TTC549 (cell line): ENCODE data around the gene EIF5B.

Experiments
- FAIRE-seq: peaks from 2 replicates; lab custom pipeline; 2012; peaks lifted over from hg19 to GRCh38; lab: Jason Lieb, UNC

Gene EIF5B

DNA sequence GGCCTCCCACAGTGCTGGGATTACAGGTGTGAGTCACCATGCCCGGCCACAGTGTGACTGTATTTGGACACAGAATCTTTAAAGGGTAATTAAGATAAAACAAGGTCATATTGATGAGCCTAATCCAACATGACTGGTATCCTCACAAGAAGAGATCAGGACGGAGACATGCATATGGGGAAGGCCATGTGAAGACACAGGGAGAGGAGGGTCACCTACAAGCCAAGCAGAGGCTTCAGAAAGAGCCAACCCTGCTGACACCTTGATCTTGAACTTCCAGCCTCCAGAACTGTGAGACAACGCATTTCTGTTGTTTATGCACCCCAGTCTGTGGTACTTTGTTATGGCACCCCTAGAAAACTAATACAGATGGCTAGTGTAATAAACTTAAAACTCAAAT lies 80.2 kb downstream of the EIF5B start:
- no peak for FAIRE-seq

DNA sequence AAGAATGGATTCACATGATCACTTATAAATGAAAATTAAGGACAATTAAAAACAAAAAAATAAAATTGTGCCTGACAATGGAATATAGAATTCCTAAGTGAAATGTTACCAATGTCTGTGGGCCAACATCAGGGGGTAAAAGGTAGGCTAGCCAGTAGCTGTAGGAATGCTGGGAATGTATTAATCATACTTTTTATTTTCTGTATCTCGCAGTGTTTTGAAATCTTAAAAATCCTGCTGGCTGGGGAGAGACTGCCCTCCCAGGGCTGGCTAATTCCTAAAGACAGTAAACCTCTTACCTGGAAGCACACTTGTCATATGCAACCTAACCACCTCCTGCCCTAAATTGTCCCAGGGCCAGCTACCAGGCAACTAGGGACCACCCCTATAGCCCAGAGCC lies 82.8 kb downstream of the EIF5B start:
- no peak for FAIRE-seq

DNA sequence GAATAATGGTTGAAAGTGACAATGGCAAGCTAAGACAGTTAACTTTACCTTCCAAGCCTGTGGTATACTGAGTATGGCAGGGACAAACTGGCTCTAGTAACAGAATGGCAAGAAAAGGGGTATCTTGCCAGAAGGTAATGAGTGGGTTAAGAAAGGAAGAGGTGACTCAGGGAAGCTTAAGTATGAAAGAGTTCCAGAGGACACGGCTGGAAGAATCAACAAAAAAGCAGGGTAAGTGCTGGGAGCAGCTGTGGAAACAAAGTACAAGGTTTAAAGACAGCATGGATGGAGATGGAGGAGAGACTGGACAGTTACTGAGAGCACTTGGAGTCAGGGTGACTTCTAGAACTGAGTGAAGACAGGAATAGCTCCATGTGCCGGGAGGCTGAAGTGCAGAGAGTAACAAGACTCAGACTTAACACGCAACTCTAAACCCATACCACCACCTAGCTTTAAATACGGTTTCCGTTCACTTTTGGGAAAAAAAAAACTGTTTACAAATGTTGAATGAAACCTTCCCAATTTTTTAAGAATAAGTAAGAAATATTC lies 83.6 kb downstream of the EIF5B start:
- no peak for FAIRE-seq

DNA sequence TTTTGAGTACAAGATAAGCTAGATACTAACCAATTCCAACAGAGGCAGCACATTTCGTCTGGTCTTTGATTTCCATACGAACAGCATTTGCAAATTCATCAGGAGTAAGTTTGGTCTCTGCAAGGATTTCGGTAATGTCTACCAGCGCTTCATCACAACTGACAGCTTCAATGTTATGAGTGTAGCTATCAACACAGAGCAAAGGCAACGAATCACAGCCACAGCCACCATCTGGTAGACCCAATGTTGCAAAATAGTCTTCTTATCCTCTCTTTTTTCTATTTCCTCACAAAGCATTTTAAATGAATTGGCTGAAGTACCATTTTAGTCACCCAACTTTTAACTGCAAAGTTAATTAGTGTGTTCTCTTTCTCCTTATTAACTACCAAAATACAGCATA lies 84.3 kb downstream of the EIF5B start:
- no peak for FAIRE-seq

DNA sequence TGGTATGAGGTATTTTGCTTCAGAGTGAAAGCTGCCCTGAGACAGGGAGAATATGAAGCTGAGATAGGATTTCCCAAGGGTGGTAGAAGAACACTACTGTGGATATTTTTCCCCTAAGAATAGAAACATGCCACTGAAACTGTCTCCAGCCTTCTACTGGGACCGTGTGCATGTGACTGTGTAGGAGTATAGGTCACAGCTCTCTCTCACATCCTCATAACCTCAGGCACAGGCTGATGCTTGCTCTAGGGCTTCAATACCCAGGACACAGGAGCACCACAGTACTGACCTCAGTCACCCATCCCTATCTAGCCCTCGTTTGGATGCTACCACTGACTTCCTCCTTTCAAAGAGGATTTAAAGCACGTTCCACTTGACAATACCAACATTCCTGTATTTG lies 85.4 kb downstream of the EIF5B start:
- no peak for FAIRE-seq

DNA sequence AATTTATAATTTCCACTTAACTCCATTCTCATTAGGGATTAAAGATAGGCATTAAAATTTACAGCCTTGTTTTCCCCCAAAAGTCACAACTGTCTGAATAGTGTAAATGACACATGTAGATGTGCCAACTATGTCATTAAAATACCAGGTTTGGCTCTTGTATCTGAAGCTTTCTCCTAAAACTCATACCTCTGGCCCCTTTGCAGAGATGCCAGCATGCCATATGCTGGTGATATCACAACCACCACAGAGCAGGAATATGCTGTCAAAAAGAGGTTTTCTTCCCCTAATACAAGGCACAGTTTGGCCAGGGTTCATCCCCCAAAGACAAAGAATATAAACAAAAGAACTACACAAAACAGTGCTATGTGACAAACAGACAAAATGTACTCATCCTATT lies 87.2 kb downstream of the EIF5B start:
- FAIRE-seq, result no peak

DNA sequence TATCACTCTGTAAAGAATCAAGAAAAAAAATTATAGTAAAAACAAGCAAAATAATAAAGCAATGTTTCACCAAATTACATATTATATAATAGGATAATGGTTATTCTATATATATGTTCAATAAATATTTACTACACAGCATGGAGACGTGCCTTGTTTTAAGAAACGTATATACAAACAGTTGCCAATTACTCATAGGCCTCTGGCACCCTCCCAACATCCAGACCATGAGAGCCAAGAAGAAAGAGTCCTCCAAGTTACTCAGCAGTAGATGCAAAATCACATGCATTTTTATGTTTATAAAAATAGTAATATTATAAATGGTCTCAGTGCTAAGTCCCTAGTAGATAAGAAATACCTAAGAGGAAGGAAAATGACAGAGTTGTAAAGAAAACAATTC lies 87.8 kb downstream of the EIF5B start:
- FAIRE-seq, result no peak

DNA sequence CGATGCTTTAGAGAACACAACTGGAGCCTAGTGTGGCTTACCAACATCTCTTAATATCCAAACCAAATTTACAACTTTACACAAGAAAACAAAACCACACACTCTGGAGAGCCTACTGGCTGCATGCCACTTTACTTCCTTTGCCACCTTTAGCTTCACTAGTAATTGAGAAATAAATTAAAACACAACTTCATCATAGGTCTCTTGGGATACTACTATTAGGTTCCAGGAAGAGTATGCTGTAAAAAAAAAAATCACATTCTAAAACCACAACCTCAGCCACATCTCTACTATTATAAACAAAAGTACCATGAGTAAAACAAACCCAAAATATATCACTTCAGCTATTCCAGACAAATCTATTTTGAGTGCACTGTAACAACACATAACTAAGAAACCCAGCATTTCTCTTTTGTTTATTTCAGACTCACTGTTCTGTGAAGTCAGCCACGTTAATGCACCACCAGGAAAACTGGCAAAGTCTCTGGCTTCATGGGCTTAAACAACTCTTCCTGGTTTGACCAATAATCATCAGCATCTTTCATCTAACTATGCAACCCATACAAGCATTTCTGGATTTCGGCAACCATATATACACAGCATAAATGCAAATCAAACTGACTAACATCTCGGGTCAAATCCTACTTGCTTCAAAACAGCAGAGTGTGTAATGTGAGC lies 93.6 kb downstream of the EIF5B start:
- FAIRE-seq, result no peak

DNA sequence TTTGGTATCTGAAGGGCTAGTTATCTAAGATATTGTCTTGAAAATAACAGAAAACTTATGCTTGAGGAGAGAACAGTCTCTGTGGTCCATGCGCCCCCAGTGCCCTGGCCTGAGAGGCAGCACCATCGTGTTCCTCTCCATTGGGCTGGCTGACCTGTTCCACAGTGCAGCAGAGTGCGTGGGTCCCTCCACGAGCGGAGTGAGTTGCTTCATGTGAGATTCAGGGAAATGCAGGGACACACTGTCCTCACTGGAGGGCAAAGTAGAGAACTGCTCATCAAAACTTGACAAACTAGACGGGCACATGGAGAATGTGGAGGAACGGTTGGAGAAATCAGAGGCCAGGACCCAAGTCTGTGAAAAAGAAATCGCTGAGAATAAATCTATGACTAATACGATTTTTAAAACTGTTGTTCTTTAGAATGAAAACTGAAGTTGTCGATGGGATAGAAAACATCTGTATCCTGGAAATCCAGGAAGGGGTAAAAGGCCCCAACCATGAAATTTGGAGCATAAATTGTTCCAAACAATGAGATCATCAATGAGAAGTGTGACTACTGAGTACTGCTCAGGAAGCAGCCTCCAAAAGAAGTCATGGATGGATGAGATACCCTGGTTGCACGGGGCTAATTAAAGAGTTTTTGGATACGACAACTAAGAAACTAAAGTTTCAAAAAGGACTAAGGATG lies 94.5 kb downstream of the EIF5B start:
- no peak for FAIRE-seq

DNA sequence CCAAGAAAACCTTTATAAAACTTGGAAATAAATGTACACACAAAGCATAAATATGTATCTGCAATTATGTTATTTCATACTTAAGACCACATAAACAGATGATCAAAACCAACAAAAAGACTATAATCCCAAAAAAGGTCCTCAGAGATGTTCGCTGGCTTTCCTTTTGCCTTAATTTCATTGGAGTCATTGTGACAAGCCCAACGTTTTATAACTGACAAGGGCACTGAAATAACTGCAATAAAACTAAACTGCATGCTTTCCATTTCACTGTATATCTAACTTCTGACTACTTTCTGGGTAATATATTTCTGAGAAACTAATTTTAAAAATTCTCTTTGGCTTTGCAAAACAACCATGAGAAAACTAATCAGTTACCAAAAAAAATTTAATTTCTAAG lies 96.2 kb downstream of the EIF5B start:
- peak; percentile 29 for FAIRE-seq

DNA sequence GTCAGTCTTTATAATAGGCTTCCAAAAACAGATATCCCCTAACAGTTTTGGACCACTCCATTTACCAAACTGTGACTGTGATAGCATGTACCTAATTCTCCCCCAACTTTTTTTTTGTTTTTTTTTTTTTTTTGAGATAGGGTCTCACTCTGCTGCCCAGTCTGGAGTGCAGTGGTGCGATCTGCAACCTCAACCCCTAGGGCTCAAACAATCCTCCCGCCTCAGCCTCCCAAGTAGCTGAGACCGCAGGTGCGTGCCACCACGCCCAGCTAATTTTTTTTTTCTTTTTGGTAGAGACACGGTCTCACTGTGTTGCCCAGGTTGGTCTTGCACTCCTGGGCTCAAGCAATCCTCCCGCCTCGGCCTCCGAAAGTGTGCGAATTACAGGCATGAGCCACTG lies 99.7 kb downstream of the EIF5B start:
- FAIRE-seq, result no peak

DNA sequence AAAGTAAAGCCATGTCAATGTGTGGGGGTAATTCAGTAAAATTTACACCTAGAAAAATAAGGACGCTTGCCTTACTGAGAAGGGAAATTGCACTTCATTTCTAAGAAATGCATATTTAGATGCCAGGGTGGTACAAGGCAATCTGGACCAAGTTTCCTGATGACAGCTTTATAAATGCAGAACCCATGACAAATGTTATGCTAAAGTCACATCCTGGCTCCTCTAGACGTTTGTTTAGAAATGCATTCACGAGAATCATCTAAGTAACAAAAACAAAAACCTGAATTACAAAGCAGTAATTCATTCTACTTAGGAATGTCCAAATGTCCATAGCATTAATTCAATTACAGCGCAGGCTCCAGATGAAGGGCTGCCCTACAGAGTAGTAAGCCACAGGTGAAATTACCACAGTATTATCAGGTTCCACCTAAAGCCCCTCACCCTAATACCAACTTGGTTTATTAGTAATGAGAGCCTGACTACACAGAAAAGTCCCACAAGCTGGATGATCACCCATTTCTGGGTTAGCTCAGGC lies 102.8 kb downstream of the EIF5B start:
- no peak for FAIRE-seq

DNA sequence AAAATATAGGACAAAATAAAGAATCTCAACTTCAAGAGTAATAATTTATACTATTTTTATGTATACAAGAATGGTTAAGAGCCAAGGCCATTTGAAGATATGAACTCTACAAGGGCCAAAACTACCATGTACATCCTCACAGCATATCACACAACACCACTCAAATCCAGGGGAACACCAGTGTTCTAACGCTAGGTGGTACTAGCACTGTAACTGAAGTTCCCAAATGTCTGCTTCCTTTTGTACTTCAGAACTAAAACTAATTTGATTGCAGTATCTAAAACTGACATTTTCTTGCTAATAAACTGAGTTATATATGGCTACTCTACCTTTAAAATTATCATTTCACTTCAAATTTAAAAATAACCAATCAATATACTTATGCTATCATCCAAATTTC lies 105.6 kb downstream of the EIF5B start:
- no peak for FAIRE-seq

DNA sequence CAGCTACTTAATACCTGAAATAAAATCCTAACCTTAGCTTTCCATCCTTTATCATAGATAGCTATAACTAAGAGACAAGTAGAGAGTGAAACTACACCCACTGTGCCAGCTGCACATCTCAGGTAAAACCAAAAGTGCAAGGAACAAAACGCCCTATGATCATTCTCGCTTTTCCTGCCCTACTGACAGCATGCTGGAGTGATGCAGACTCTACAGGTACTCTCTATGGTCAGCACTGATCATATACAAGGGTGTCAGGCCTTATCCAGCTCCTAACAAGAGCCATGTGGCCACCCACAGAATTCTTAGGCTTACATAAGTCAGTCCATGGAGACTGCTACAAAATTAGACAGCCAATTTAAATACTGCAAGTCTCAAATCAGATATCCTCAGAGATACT lies 107.0 kb downstream of the EIF5B start:
- no peak for FAIRE-seq

DNA sequence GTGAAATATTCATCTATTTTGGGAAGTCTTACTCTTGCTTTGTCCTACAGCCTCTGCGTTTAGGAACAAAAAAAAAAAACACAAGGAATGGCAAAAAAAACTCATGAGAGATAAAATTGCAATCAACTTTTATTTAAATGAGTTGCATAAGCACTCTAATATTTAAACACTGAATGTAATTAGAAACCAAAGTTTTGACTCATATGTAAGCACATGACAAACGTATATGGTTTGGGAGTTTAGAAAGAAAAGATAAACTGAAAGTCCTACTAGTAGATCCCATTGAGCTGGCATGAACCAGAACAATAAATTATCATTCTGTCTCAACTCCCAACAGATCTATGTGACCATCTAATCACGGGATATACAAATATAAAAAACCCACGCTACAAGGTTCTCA lies 107.9 kb downstream of the EIF5B start:
- FAIRE-seq, result no peak

DNA sequence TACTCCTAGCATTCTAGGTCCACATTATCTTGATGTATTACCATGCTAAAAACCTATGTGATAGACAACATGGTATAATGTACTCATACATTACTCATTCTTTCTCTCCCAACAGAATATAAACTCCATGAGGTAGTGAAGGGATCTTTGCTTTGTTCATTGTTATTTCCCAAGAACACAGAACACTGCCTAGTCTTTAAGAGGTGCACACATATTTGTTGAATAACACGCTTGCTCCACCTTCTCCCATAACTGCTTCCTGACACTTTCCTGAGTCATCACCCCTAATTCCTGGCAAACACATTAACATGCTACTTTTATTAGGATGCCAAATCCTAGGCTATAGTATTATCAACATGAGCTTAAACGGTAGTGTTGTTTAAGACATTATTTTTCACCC lies 111.4 kb downstream of the EIF5B start:
- no peak for FAIRE-seq

DNA sequence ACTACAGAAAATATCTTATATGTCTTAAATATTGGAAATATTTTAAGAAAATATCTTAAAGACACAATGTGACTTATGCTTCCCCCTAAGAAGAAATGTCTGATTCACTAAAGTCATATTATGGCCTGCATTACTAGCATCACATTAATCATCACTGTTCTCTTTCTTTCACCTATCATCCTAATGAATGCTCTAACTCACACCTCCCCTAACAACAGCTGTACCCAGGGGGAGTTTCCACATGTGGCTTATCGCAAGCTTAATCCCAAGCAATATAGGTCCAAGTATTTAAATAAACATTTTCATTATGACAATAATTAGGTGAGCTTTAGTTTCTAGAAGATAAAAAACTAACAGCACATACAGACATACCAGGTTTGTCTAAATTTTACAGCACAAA lies 113.0 kb downstream of the EIF5B start:
- FAIRE-seq, result no peak
